ENCODE results near the gene GPT2.

The GPT2 gene

GRCh38 chr16:46903255-46903905, 19.2 kb downstream of the GPT2 start:
- H2BK12ac ChIP-seq (ENCODE audit: low read length in 2 of 2) = no peak overlapping the region
- H3K4me2 ChIP-seq (ENCODE audit: low read length, poor library complexity, severe bottlenecking) = no peak overlapping the region
- H2AK5ac ChIP-seq (ENCODE audit: low read length, severe bottlenecking) = no peak overlapping the region
- no peak overlapping the region for H3K14ac ChIP-seq (ENCODE audit: low read length in 2 of 2)
- H3K23ac ChIP-seq (ENCODE audit: low read length in 2 of 2) = no peak overlapping the region
- H3K4me3 ChIP-seq (ENCODE audit: insufficient read depth in 1 of 2, low read depth in 1 of 2, low read length in 2 of 2) = no peak overlapping the region
- H2BK5ac ChIP-seq (ENCODE audit: low read depth, low read length, poor library complexity, severe bottlenecking) = no peak overlapping the region
- H4K8ac ChIP-seq (ENCODE audit: low read length) = no peak overlapping the region
- DNase-seq = no peak
- no peak overlapping the region for H2BK15ac ChIP-seq (ENCODE audit: low read depth, poor library complexity, severe bottlenecking)
- no peak overlapping the region for H3K18ac ChIP-seq (ENCODE audit: low read depth in 1 of 2, low read length in 2 of 2)
- no peak overlapping the region for H4K91ac ChIP-seq (ENCODE audit: low read length)
- H2BK120ac ChIP-seq (ENCODE audit: low read depth, low read length) = no peak overlapping the region
- no peak overlapping the region for H3K9ac ChIP-seq (ENCODE audit: low read length)
- no peak overlapping the region for H3K27ac ChIP-seq (ENCODE audit: low read length, poor library complexity, severe bottlenecking)
- no peaks in the 10 kb centered on the region for H3K27me3 ChIP-seq (ENCODE audit: control insufficient read depth in 1 of 2, insufficient read depth in 1 of 2, low read length in 2 of 2)
- no peak overlapping the region for H3K4ac ChIP-seq (ENCODE audit: low read depth in 1 of 2, low read length in 2 of 2)
- H2AFZ ChIP-seq (ENCODE audit: low read depth, low read length) = no peak overlapping the region
- H3K36me3 ChIP-seq (ENCODE audit: control insufficient read depth in 1 of 2, insufficient read depth in 2 of 2, low read depth in 1 of 2, low read length in 2 of 2) = peaks cover 24 to 72% of the 10 kb centered on the region in 2 experiments
- H3K9me3 ChIP-seq (ENCODE audit: control insufficient read depth, low read length) = no peaks in the 10 kb centered on the region
- peaks cover 4% of the 10 kb centered on the region for H3K79me1 ChIP-seq (replicated peaks; ENCODE audit: low read length, poor library complexity, severe bottlenecking)
- WGBS = 92% methylated on average over 5 of the region's 5 CpGs
- H3K4me1 ChIP-seq (ENCODE audit: control insufficient read depth, insufficient read depth, low read depth, low read length) = peaks cover 9% of the 10 kb centered on the region

- H3K27me3 ChIP-seq (ENCODE audit: control insufficient read depth in 1 of 2, insufficient read depth in 1 of 2, low read length in 2 of 2) = no peaks in the 10 kb centered on the region
- H3K9me3 ChIP-seq (ENCODE audit: control insufficient read depth, low read length) = no peaks in the 10 kb centered on the region
- H4K8ac ChIP-seq (ENCODE audit: low read length) = no peak overlapping the region
- H3K14ac ChIP-seq (ENCODE audit: low read length in 2 of 2) = no peak overlapping the region
- H2BK15ac ChIP-seq (ENCODE audit: low read depth, poor library complexity, severe bottlenecking) = no peak overlapping the region
- H3K27ac ChIP-seq (ENCODE audit: low read length, poor library complexity, severe bottlenecking) = no peak overlapping the region
- peaks cover 6% of the 10 kb centered on the region for H3K79me1 ChIP-seq (replicated peaks; ENCODE audit: low read length, poor library complexity, severe bottlenecking)
- no peak overlapping the region for H2AFZ ChIP-seq (ENCODE audit: low read depth, low read length)
- no peak overlapping the region for H3K4me2 ChIP-seq (ENCODE audit: low read length, poor library complexity, severe bottlenecking)
- H3K18ac ChIP-seq (ENCODE audit: low read depth in 1 of 2, low read length in 2 of 2) = no peak overlapping the region
- H3K36me3 ChIP-seq (ENCODE audit: control insufficient read depth in 1 of 2, insufficient read depth in 2 of 2, low read depth in 1 of 2, low read length in 2 of 2) = peaks cover 24 to 70% of the 10 kb centered on the region in 2 experiments
- H2BK5ac ChIP-seq (ENCODE audit: low read depth, low read length, poor library complexity, severe bottlenecking) = no peak overlapping the region
- H3K4me3 ChIP-seq (ENCODE audit: insufficient read depth in 1 of 2, low read depth in 1 of 2, low read length in 2 of 2) = no peak overlapping the region
- 95% methylated on average over 3 of the region's 3 CpGs for WGBS
- no peak for DNase-seq
- H3K23ac ChIP-seq (ENCODE audit: low read length in 2 of 2) = no peak overlapping the region
- H3K4me1 ChIP-seq (ENCODE audit: control insufficient read depth, insufficient read depth, low read depth, low read length) = peaks cover 4% of the 10 kb centered on the region
- no peak overlapping the region for H2AK5ac ChIP-seq (ENCODE audit: low read length, severe bottlenecking)
- H3K4ac ChIP-seq (ENCODE audit: low read depth in 1 of 2, low read length in 2 of 2) = no peak overlapping the region
- no peak overlapping the region for H4K91ac ChIP-seq (ENCODE audit: low read length)
- no peak overlapping the region for H2BK120ac ChIP-seq (ENCODE audit: low read depth, low read length)
- no peak overlapping the region for H3K9ac ChIP-seq (ENCODE audit: low read length)
- no peak overlapping the region for H2BK12ac ChIP-seq (ENCODE audit: low read length in 2 of 2)
Observed at GRCh38 chr16:46904471-46904870, 20.3 kb downstream of the GPT2 start.

GRCh38 chr16:46906360-46907060, 22.3 kb downstream of the GPT2 start:
- no peak overlapping the region for H3K4me2 ChIP-seq (ENCODE audit: low read length, poor library complexity, severe bottlenecking)
- peaks cover 33 to 64% of the 10 kb centered on the region in 2 experiments for H3K36me3 ChIP-seq (ENCODE audit: control insufficient read depth in 1 of 2, insufficient read depth in 2 of 2, low read depth in 1 of 2, low read length in 2 of 2)
- no peak overlapping the region for H3K18ac ChIP-seq (ENCODE audit: low read depth in 1 of 2, low read length in 2 of 2)
- no peak overlapping the region for H2BK15ac ChIP-seq (ENCODE audit: low read depth, poor library complexity, severe bottlenecking)
- no peak overlapping the region for H3K23ac ChIP-seq (ENCODE audit: low read length in 2 of 2)
- no peak overlapping the region for H2AK5ac ChIP-seq (ENCODE audit: low read length, severe bottlenecking)
- no peaks in the 10 kb centered on the region for H3K4me1 ChIP-seq (ENCODE audit: control insufficient read depth, insufficient read depth, low read depth, low read length)
- no peak overlapping the region for H2AFZ ChIP-seq (ENCODE audit: low read depth, low read length)
- H3K79me1 ChIP-seq (replicated peaks; ENCODE audit: low read length, poor library complexity, severe bottlenecking) = peaks cover 9% of the 10 kb centered on the region
- H3K27me3 ChIP-seq (ENCODE audit: control insufficient read depth in 1 of 2, insufficient read depth in 1 of 2, low read length in 2 of 2) = no peaks in the 10 kb centered on the region
- H2BK12ac ChIP-seq (ENCODE audit: low read length in 2 of 2) = no peak overlapping the region
- H3K27ac ChIP-seq (ENCODE audit: low read length, poor library complexity, severe bottlenecking) = no peak overlapping the region
- no peak overlapping the region for H2BK120ac ChIP-seq (ENCODE audit: low read depth, low read length)
- H3K14ac ChIP-seq (ENCODE audit: low read length in 2 of 2) = no peak overlapping the region
- no peak overlapping the region for H3K4me3 ChIP-seq (ENCODE audit: insufficient read depth in 1 of 2, low read depth in 1 of 2, low read length in 2 of 2)
- H4K91ac ChIP-seq (ENCODE audit: low read length) = peak overlapping the region; percentile 4
- no peak for DNase-seq
- no peak overlapping the region for H3K4ac ChIP-seq (ENCODE audit: low read depth in 1 of 2, low read length in 2 of 2)
- no peak overlapping the region for H4K8ac ChIP-seq (ENCODE audit: low read length)
- H3K9me3 ChIP-seq (ENCODE audit: control insufficient read depth, low read length) = no peaks in the 10 kb centered on the region
- WGBS = 96% methylated on average over 11 of the region's 12 CpGs
- H2BK5ac ChIP-seq (ENCODE audit: low read depth, low read length, poor library complexity, severe bottlenecking) = no peak overlapping the region
- H3K9ac ChIP-seq (ENCODE audit: low read length) = no peak overlapping the region

GRCh38 chr16:46907061-46907774, 23.1 kb downstream of the GPT2 start:
- H3K4ac ChIP-seq (ENCODE audit: low read depth in 1 of 2, low read length in 2 of 2) = no peak overlapping the region
- H3K4me1 ChIP-seq (ENCODE audit: control insufficient read depth, insufficient read depth, low read depth, low read length) = no peaks in the 10 kb centered on the region
- H3K27me3 ChIP-seq (ENCODE audit: control insufficient read depth in 1 of 2, insufficient read depth in 1 of 2, low read length in 2 of 2) = no peaks in the 10 kb centered on the region
- peaks cover 34 to 63% of the 10 kb centered on the region in 2 experiments for H3K36me3 ChIP-seq (ENCODE audit: control insufficient read depth in 1 of 2, insufficient read depth in 2 of 2, low read depth in 1 of 2, low read length in 2 of 2)
- no peak overlapping the region for H2AFZ ChIP-seq (ENCODE audit: low read depth, low read length)
- H2BK5ac ChIP-seq (ENCODE audit: low read depth, low read length, poor library complexity, severe bottlenecking) = no peak overlapping the region
- H3K79me1 ChIP-seq (replicated peaks; ENCODE audit: low read length, poor library complexity, severe bottlenecking) = peaks cover 9% of the 10 kb centered on the region
- H2BK12ac ChIP-seq (ENCODE audit: low read length in 2 of 2) = no peak overlapping the region
- 90% methylated on average over 12 of the region's 12 CpGs for WGBS
- H3K9ac ChIP-seq (ENCODE audit: low read length) = no peak overlapping the region
- H3K14ac ChIP-seq (ENCODE audit: low read length in 2 of 2) = no peak overlapping the region
- no peak overlapping the region for H2AK5ac ChIP-seq (ENCODE audit: low read length, severe bottlenecking)
- no peak overlapping the region for H3K27ac ChIP-seq (ENCODE audit: low read length, poor library complexity, severe bottlenecking)
- H3K18ac ChIP-seq (ENCODE audit: low read depth in 1 of 2, low read length in 2 of 2) = no peak overlapping the region
- H3K4me3 ChIP-seq (ENCODE audit: insufficient read depth in 1 of 2, low read depth in 1 of 2, low read length in 2 of 2) = no peak overlapping the region
- H2BK15ac ChIP-seq (ENCODE audit: low read depth, poor library complexity, severe bottlenecking) = no peak overlapping the region
- H3K9me3 ChIP-seq (ENCODE audit: control insufficient read depth, low read length) = no peaks in the 10 kb centered on the region
- H3K4me2 ChIP-seq (ENCODE audit: low read length, poor library complexity, severe bottlenecking) = no peak overlapping the region
- peak overlapping the region; percentile 4 for H4K91ac ChIP-seq (ENCODE audit: low read length)
- no peak for DNase-seq
- no peak overlapping the region for H3K23ac ChIP-seq (ENCODE audit: low read length in 2 of 2)
- H2BK120ac ChIP-seq (ENCODE audit: low read depth, low read length) = no peak overlapping the region
- H4K8ac ChIP-seq (ENCODE audit: low read length) = peak overlapping the region; percentile 38

All from mesenchymal stem cell (in vitro differentiated cells and primary cell).